Endodermal cell (in vitro differentiated cells): ENCODE measurements around the gene GPS1. TPM values are rescaled to one million over a fixed set of nuclear protein-coding genes. Genes with fewer than 3 reads are reported as not detected.

ENCODE experiments used
- DNase-seq: peaks from one replicate; pipeline ENCODE4 v3.0.0-alpha.2; 2017
- H3K27ac ChIP-seq: 2 replicates; pipeline ENCODE4 v1.5.1; 2013; ENCODE audit warnings: mild to moderate bottlenecking, low read depth, low read length, moderate library complexity
- H3K27me3 ChIP-seq: 2 replicates; pipeline ENCODE4 v1.6.1; 2013; ENCODE audit warnings: mild to moderate bottlenecking, low read length, moderate library complexity; ENCODE audit not compliant: insufficient read depth, control insufficient read depth, poor library complexity, severe bottlenecking
- H3K36me3 ChIP-seq: 2 replicates; pipeline ENCODE4 v1.7.0; 2013; ENCODE audit warnings: mild to moderate bottlenecking, low read length, moderate library complexity; ENCODE audit not compliant: control insufficient read depth, insufficient read depth
- H3K4me1 ChIP-seq: one replicate; pipeline ENCODE4 v1.7.0; 2013; ENCODE audit warnings: low read length; ENCODE audit not compliant: control insufficient read depth, insufficient read depth
- H3K4me3 ChIP-seq: 2 replicates; pipeline ENCODE4 v1.5.1; 2013; ENCODE audit warnings: mild to moderate bottlenecking, low read length, moderate library complexity
- H3K9ac ChIP-seq: 2 replicates; pipeline ENCODE4 v1.6.1; 2013; ENCODE audit warnings: mild to moderate bottlenecking, low read length, moderate library complexity; ENCODE audit not compliant: poor library complexity, severe bottlenecking; ENCODE audit errors: extremely low read depth
- H3K9me3 ChIP-seq: 2 replicates; pipeline ENCODE4 v1.6.1; 2013; ENCODE audit warnings: mild to moderate bottlenecking, low read length, moderate library complexity; ENCODE audit not compliant: control insufficient read depth
- H3K27ac Mint-ChIP-seq: 2 replicates; pipeline ENCODE4 v1.8.0; 2020; ENCODE audit warnings: mixed read lengths
- H3K27me3 Mint-ChIP-seq: 2 replicates; pipeline ENCODE4 v1.8.0; 2021; ENCODE audit warnings: mild to moderate bottlenecking, mixed read lengths; ENCODE audit not compliant: insufficient read depth
- H3K36me3 Mint-ChIP-seq: 2 replicates; pipeline ENCODE4 v1.8.0; 2020; ENCODE audit warnings: low read depth, mixed read lengths
- H3K4me1 Mint-ChIP-seq: 2 replicates; pipeline ENCODE4 v1.8.0; 2020; ENCODE audit warnings: mixed read lengths
- H3K4me3 Mint-ChIP-seq: 2 replicates; pipeline ENCODE4 v1.8.0; 2020; ENCODE audit warnings: mild to moderate bottlenecking, moderate library complexity, mixed read lengths
- H3K9me3 Mint-ChIP-seq: 2 replicates; pipeline ENCODE4 v1.8.0; 2020; ENCODE audit warnings: mild to moderate bottlenecking, mixed read lengths
- WGBS, 2 experiments: methylation state at CpG; one replicate each; pipeline versions ENCODE4 v1.1.5 to v1.1.7; 2013; ENCODE audit warnings: missing lambda C conversion rate in 2 of 2, mixed read lengths in 1 of 2; ENCODE audit not compliant: insufficient coverage in 1 of 2, insufficient read length in 1 of 2; 5-methylcytosine and 5-hydroxymethylcytosine counted together
- total RNA-seq, 2 donors: library from RNA; stranded (reverse); fragmentation: NEBNext Ultra II Directional in 1 of 2; extraction: Animal tissue kit (Norgen Biotek cat#: 25700) in 1 of 2; gene quantifications; 2 replicates in 1 of 2; 3 replicates in 1 of 2; pipeline ENCODE4 v1.2.1, GENCODE V29; 2021
- TF ChIP-seq, protein P1 (sequence below): fragments of 200-600 bp; sonication (generic); conservative IDR thresholded peaks from 2 replicates; pipeline ENCODE4 v1.5.0; 2021; ENCODE audit warnings: antibody characterized with exemption, mild to moderate bottlenecking

The GPS1 gene
- total RNA-seq, 2 donors from 2014 or later, result 152 to 153 TPM

DNA sequence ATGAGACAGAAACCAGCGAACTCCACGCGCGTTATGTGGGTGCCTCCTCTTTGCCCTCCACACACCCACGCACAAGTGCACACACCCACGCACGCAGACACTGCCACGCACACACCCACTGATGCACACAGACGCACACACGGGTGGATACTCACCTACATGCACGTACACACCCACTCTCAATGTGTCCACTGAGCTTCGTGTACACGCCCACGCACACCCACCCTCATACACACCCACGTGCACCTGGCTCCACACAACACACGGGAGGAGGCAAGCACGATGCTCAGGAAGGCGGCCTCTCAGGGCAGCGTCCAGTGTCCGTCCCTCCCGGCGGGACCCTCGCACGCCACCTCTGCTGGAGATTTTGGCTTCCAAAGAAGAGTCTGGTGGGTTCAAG lies 4.3 kb upstream of the GPS1 start:
- no peaks in the 10 kb centered on the region for H3K27me3 ChIP-seq
- no peak overlapping the region for H3K4me3 ChIP-seq
- H3K9me3 ChIP-seq, result no peaks in the 10 kb centered on the region
- Mint-ChIP-seq H3K9me3 (no peaks in the 10 kb centered on the region), H3K36me3 (peaks cover 11% of the 10 kb centered on the region), H3K27me3 (no peaks in the 10 kb centered on the region), H3K4me3 (no peak overlapping the region), H3K4me1 (peaks cover 4% of the 10 kb centered on the region), H3K27ac (no peak overlapping the region)
- TF ChIP-seq, protein P1, sequence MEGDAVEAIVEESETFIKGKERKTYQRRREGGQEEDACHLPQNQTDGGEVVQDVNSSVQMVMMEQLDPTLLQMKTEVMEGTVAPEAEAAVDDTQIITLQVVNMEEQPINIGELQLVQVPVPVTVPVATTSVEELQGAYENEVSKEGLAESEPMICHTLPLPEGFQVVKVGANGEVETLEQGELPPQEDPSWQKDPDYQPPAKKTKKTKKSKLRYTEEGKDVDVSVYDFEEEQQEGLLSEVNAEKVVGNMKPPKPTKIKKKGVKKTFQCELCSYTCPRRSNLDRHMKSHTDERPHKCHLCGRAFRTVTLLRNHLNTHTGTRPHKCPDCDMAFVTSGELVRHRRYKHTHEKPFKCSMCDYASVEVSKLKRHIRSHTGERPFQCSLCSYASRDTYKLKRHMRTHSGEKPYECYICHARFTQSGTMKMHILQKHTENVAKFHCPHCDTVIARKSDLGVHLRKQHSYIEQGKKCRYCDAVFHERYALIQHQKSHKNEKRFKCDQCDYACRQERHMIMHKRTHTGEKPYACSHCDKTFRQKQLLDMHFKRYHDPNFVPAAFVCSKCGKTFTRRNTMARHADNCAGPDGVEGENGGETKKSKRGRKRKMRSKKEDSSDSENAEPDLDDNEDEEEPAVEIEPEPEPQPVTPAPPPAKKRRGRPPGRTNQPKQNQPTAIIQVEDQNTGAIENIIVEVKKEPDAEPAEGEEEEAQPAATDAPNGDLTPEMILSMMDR, result no peak
- H3K9ac ChIP-seq, result no peak overlapping the region
- 93 to 95% methylated on average over 13 to 24 of the region's 24 CpGs for WGBS, 2 experiments
- DNase-seq, result no peak
- H3K4me1 ChIP-seq, result no peaks in the 10 kb centered on the region
- no peak overlapping the region for H3K27ac ChIP-seq
- peaks cover 22% of the 10 kb centered on the region for H3K36me3 ChIP-seq

DNA sequence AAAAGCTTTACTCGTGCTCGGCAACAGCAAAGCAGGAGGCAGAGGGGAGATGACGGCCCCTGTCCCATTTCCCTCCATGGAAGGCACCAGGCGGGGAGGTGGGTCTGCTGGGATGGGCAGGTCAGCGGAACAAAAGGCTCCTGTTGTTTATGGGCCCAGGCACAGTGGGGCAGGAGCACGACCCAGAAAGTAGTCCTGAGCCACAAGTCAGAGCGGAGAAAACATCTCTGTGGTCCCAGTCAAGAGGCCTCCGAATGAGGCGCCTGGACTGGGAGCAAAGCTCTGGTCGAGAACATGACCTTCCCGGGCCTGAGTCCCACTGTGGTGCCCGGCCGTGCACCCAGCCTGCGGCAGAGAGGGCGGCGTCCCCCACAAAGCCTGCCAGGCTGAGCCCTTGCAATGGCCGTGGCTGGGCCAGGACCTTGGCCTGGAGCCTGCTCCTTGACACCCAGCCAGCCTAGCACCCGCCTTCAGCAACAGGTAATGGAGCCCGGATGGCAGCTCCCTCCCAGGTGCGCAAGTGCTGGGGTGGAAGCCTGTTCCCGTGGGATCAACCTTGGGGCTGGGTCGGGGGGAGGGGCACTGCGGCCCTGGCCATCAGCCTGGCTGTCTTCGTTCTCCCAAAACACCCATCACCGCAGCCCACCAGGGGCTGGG lies 3.7 kb upstream of the GPS1 start:
- Histone ChIP-seq H3K27me3 (no peaks in the 10 kb centered on the region), H3K9me3 (no peaks in the 10 kb centered on the region), H3K9ac (no peak overlapping the region), H3K36me3 (peaks cover 23% of the 10 kb centered on the region), H3K4me3 (no peak overlapping the region), H3K27ac (no peak overlapping the region), H3K4me1 (no peaks in the 10 kb centered on the region)
- no peak for DNase-seq
- Mint-ChIP-seq H3K9me3 (no peaks in the 10 kb centered on the region), H3K36me3 (peaks cover 11% of the 10 kb centered on the region), H3K4me1 (peaks cover 4% of the 10 kb centered on the region), H3K4me3 (no peak overlapping the region), H3K27me3 (no peaks in the 10 kb centered on the region), H3K27ac (no peak overlapping the region)
- TF ChIP-seq, protein P1, result no peak
- WGBS, 2 experiments, result 91 to 93% methylated on average over 18 to 25 of the region's 25 CpGs

DNA sequence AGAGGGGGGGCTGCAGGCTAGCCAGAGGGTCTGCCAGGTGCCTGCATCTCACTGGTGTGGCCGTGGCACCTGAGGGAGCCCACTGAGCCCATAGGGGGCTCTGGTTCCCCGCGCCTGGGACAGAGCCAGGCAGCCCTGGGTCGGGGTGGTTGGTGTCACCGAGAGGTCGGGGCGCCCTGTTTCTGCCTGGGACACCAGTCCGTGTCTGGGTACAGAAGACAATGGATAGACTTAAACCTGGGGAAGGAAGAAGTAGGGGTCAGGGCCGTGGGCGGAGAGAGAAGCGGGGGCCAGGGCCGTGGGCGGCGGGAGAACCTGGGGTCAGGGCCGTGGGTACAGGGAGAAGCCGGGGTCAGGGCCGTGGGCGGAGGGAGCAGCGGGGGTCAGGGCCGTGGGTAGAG lies 3.1 kb upstream of the GPS1 start:
- H3K4me1 ChIP-seq, result no peaks in the 10 kb centered on the region
- H3K36me3 ChIP-seq, result peaks cover 28% of the 10 kb centered on the region
- TF ChIP-seq, protein P1, result no peak
- DNase-seq, result no peak
- Mint-ChIP-seq H3K4me1 (peaks cover 4% of the 10 kb centered on the region), H3K9me3 (no peaks in the 10 kb centered on the region), H3K36me3 (peaks cover 11% of the 10 kb centered on the region), H3K4me3 (no peak overlapping the region), H3K27me3 (no peaks in the 10 kb centered on the region), H3K27ac (no peak overlapping the region)
- H3K27me3 ChIP-seq, result no peaks in the 10 kb centered on the region
- H3K9ac ChIP-seq, result no peak overlapping the region
- no peaks in the 10 kb centered on the region for H3K9me3 ChIP-seq
- WGBS, 2 experiments, result 94 to 100% methylated on average over 1 to 20 of the region's 20 CpGs
- H3K4me3 ChIP-seq, result no peak overlapping the region
- H3K27ac ChIP-seq, result no peak overlapping the region
